Activated CD4-positive, alpha-beta T cell treated with anti-CD3 and anti-CD28 coated beads, Interleukin-2, amount 50 U/mL, for 48 hours (primary cell): ENCODE measurements around the gene TMUB2.

ENCODE experiments used
- DNase-seq, 2 experiments: peaks; one replicate each; pipeline ENCODE4 v3.0.0-alpha.2; 2020

TMUB2 gene

GRCh38 chr17:44176671-44177501 is 9.9 kb upstream of the TMUB2 start:
- no peak for DNase-seq

GRCh38 chr17:44177640-44178039 is 9.1 kb upstream of the TMUB2 start:
- no peak for DNase-seq

- no peak for DNase-seq
Measured at GRCh38 chr17:44178133-44178532, 8.6 kb upstream of the TMUB2 start.

GRCh38 chr17:44183024-44183423 is 3.7 kb upstream of the TMUB2 start:
- DNase-seq, result no peak

GRCh38 chr17:44184212-44184810 is 2.5 kb upstream of the TMUB2 start:
- DNase-seq, result no peak

- no peak for DNase-seq
Measured at GRCh38 chr17:44187131-44187899, 543 bp downstream of the TMUB2 start.

GRCh38 chr17:44188576-44189403 is 2.0 kb downstream of the TMUB2 start:
- DNase-seq, result no peak

GRCh38 chr17:44190481-44190880 is 3.7 kb downstream of the TMUB2 start:
- no peak for DNase-seq

- no peak for DNase-seq
Measured at GRCh38 chr17:44191369-44191768, 4.6 kb downstream of the TMUB2 start.

GRCh38 chr17:44191941-44192496 is 5.2 kb downstream of the TMUB2 start:
- no peak for DNase-seq

- DNase-seq, result no peak
Measured at GRCh38 chr17:44192750-44193149, 6.0 kb downstream of the TMUB2 start.

- no peak for DNase-seq
Measured at GRCh38 chr17:44193326-44194084, 6.7 kb downstream of the TMUB2 start.

- DNase-seq, result no peak
Measured at GRCh38 chr17:44197107-44197506, 10.3 kb downstream of the TMUB2 start.

- peak; percentile 46 to 59 for DNase-seq
Measured at GRCh38 chr17:44197980-44198720, 11.4 kb downstream of the TMUB2 start.

- DNase-seq, result peak; percentile 53 to 57
Measured at GRCh38 chr17:44198721-44199552, 12.2 kb downstream of the TMUB2 start.

- DNase-seq, result peak; percentile 100
Measured at GRCh38 chr17:44199553-44200477, 13.0 kb downstream of the TMUB2 start, which contains the start of gene ATXN7L3. Gene ATXN7L3 (minus strand): TSS chr17:44199884. CDS start chr17:44198070, 1,814 bp downstream.

GRCh38 chr17:44200478-44201155 is 13.8 kb downstream of the TMUB2 start:
- no peak for DNase-seq

- DNase-seq, result no peak
Measured at GRCh38 chr17:44202756-44203155, 16.0 kb downstream of the TMUB2 start.
